ENCODE results near the gene CA12.

CA12 gene

GRCh38 chr15:63374686-63375520, 6.7 kb downstream of the CA12 start:
- no peak for DNase-seq

GRCh38 chr15:63373866-63374548, 7.6 kb downstream of the CA12 start:
- no peak for DNase-seq

- DNase-seq = no peak
These were observed 8.3 kb downstream of the CA12 start for GRCh38 chr15:63373330-63373729.

GRCh38 chr15:63372753-63373152, 8.9 kb downstream of the CA12 start:
- DNase-seq = no peak

GRCh38 chr15:63372018-63372705, 9.5 kb downstream of the CA12 start:
- no peak for DNase-seq

- DNase-seq = no peak
These were observed 10.2 kb downstream of the CA12 start for GRCh38 chr15:63371297-63371918.

GRCh38 chr15:63370764-63371163, 10.9 kb downstream of the CA12 start:
- DNase-seq = no peak

- DNase-seq = no peak
These were observed 11.9 kb downstream of the CA12 start for GRCh38 chr15:63369781-63370180.

- DNase-seq = no peak
These were observed 12.3 kb downstream of the CA12 start for GRCh38 chr15:63369296-63369695.

GRCh38 chr15:63368503-63368902, 13.1 kb downstream of the CA12 start:
- DNase-seq = no peak

- no peak for DNase-seq
These were observed 13.7 kb downstream of the CA12 start for GRCh38 chr15:63367900-63368299.

GRCh38 chr15:63367390-63367789, 14.3 kb downstream of the CA12 start:
- no peak for DNase-seq

GRCh38 chr15:63366451-63366850, 15.2 kb downstream of the CA12 start:
- no peak for DNase-seq

- DNase-seq = no peak
These were observed 16.4 kb downstream of the CA12 start for GRCh38 chr15:63365273-63365680.

- no peak for DNase-seq
These were observed 17.0 kb downstream of the CA12 start for GRCh38 chr15:63364399-63365272.

GRCh38 chr15:63363292-63363691, 18.4 kb downstream of the CA12 start:
- DNase-seq = no peak

- DNase-seq = no peak
These were observed 18.8 kb downstream of the CA12 start for GRCh38 chr15:63362885-63363284.

- no peak for DNase-seq
These were observed 19.4 kb downstream of the CA12 start for GRCh38 chr15:63362196-63362595.

GRCh38 chr15:63360170-63360569, 21.5 kb downstream of the CA12 start:
- no peak for DNase-seq

GRCh38 chr15:63358241-63359029, 23.2 kb downstream of the CA12 start:
- no peak for DNase-seq

- no peak for DNase-seq
These were observed 23.9 kb downstream of the CA12 start for GRCh38 chr15:63357731-63358130.
